ENCODE results near the gene TRIM68.

Gene TRIM68, protein sequence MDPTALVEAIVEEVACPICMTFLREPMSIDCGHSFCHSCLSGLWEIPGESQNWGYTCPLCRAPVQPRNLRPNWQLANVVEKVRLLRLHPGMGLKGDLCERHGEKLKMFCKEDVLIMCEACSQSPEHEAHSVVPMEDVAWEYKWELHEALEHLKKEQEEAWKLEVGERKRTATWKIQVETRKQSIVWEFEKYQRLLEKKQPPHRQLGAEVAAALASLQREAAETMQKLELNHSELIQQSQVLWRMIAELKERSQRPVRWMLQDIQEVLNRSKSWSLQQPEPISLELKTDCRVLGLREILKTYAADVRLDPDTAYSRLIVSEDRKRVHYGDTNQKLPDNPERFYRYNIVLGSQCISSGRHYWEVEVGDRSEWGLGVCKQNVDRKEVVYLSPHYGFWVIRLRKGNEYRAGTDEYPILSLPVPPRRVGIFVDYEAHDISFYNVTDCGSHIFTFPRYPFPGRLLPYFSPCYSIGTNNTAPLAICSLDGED

DNA sequence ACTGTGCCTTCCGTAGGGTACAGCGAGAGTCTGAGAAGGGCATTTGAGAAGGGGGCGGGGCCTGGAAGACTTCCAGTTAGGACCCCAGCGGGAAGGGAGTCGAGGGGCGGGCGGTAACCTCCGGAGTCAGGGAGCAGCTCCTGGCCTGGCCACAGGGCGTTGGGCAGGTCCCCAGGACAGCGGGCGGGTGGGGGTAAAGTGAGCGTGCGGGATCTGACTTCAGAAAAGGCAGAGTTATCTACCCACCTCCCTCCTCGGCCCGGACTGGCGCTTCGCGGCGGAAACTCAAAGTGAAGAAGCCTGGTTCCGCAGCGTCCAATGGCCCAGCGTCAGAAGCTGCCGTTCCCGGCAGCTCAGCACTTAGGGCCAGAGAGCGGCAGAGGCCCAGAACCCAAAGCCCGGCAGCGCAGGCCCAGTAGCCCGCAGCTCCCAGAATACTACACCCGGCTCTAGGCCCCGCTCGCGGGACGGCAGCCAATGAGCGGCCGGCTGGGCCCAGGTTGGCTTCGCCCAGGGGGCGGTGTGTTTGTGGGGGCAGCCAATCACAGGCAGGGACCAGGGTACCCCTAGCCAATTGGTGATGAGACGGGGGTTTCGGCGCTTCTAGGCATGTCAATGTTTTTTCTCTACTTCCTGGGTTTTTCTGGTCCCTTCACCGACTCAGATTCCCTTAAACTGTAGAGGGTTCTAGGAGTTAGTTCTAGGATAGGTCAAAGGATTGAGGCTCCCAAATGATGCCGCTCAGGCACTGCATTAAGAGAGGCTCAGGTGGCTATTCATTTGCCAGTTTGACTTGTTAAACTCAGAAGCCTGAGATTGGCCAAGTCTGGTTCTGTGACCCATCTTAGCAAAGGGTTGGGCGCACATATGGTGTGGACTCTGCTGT, at the start of gene TRIM68:
TSS of gene TRIM68 (minus strand) at position 451 of the 886 bp plus-strand sequence. CDS start 2,727 bp downstream, outside the sequence.
- DNase-seq, result peak; percentile 98

- DNase-seq, result no peak
Measured at GRCh38 chr11:4654635-4655369, 46.8 kb upstream of the TRIM68 start.

GRCh38 chr11:4647766-4648165, 39.7 kb upstream of the TRIM68 start:
- no peak for DNase-seq

DNA sequence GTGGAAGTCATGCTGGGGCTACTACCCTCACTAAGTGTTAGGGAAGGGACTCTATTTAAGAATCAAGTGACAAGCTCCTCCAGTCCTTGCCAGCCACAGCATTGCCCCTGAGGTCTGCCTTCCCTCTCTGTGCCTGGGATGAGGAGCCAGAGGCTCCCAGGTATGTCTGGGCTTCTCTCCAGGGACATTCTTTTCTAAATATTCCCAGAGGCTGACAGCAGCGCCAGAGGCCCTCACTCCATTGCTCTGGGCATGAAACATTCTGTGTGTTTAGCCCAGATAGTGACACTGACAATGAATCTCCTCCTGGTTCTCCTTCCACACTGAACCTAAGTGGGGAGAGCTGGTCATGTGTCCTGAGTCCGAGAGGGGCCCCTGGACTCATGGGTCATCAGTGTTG, 37.9 kb upstream of the TRIM68 start:
- DNase-seq, result no peak

DNA sequence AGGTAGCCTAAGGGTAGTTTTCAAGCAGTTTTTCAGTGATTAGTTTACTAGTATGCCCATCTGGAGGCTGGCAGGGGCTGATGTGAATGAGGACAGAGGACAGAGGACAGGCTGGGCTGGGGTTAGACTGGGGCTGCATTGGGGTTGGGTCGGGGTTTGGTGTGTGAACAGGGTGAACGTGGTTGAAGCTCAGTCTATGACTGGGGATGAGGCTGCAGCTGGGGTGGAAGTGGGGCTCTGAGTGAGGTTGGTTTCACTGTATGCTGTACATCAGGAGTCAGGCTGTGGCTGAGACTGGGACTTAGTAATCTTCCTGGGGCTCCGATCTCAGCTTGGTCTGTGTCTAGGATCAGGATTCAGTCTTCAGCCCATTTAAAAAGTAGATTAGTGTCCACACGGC, 36.2 kb upstream of the TRIM68 start:
- no peak for DNase-seq

GRCh38 chr11:4643682-4644081, 35.7 kb upstream of the TRIM68 start, which contains the start of gene OR51E1:
Gene OR51E1, plus strand, starts transcription at chr11:4643982. Its CDS starts 8,545 bp downstream, at chr11:4652527.
- no peak for DNase-seq

DNA sequence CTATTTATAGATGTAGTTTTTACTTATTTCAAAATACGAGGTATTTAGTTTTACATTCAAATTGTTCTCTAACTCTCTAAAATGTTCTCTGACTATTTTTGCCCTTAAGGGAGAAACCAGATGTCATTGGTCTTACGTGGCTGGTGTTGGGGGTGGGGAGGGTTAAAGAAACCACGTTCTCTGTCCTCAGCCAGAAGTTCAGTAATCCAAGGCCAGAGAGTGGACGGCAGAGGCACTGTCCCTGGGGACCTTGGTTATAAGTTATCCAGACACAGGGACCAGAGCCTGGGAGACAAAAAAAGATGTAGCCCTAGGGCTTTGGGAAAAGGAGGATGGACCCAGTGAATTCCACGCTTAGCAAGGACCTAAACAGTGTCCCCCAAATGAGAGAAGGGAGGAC, 35.0 kb upstream of the TRIM68 start:
- peak; percentile 31 for DNase-seq

GRCh38 chr11:4642043-4642442, 34.0 kb upstream of the TRIM68 start:
- no peak for DNase-seq

GRCh38 chr11:4641501-4641900, 33.5 kb upstream of the TRIM68 start:
- no peak for DNase-seq

GRCh38 chr11:4639931-4640330, 31.9 kb upstream of the TRIM68 start:
- DNase-seq, result no peak

GRCh38 chr11:4637662-4638047, 29.6 kb upstream of the TRIM68 start:
- no peak for DNase-seq

DNA sequence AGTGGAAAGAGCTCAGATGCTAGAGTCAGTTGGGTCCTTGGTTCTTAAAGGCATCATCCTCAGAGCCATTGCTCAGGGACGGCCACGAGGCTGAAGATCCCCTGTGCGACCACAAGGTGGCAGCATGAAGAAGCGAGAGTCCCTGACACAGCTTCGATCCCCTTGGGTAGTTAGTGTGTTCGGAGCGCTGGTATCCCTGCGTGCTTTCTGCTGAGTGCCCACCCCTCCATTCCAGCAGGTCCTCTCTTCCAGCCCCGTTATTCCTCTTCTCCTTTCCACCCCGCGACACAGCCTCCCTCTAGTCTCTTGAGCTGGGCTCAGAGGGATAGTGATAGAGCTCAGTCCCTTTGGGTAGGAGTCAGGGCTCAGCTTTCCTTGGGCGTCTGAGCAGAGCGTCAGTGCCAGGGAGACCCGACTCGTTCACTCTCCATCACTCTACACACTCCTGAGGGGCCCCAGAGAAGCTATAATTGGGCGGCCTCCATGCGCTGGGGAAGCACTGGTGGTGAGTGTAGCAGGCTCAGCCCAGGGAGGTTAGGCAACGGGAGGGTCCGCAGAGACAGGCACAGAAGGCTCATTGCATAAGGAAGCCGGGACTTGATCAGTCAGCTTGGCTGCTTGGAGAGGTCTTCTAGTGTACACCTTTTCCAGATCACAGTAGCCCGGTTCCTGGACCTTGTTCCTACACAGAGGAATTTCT, 29.1 kb upstream of the TRIM68 start, which contains the start of gene OR51D1:
TSS of gene OR51D1 (plus strand) at position 516 of the 700 bp plus-strand sequence. CDS start 2,314 bp downstream, outside the sequence.
- peak; percentile 74 for DNase-seq

- DNase-seq, result no peak
Measured at GRCh38 chr11:4636136-4636535, 28.1 kb upstream of the TRIM68 start.

DNA sequence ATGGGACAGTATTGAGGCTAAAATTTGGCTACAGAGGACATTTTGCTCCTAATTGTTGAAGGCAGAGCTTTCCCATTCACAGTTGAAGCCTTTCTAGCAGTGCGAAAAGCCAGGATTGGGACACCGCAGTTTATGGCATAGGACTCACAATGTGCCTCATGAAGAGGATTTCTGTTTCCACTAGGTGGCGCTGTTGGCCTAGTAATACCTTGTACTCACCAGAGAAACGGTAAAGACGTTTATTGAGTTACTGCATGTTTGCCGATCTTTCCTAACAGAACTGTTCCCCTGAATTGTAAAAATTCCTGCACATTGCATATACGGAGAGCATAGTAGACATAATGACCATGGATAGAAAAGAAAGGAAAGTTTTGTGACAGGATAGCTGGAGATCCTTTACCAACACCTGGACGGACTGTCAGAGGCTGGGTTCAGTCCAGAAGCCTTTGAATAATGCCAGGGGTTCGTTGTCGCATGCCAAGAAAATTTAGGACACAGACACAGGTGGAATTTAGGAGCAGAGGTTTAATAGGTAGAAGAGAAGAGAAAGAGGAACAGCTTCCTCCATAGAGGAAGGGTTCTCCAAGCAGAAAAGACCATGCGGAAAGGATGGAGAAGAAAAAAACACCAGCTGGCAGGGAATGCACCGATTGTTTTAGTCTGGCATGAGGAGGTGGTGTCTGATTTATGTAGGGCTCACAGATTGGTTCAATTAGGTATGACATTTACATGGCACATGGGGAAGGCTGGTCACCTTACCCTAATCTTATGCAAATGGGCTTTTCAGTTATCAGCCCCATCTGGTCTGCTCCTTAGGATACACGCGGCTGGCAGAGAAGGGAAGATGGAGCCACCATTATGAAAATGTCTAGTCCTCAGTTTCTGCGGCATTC, 18.4 kb upstream of the TRIM68 start:
- DNase-seq, result peak; percentile 66

GRCh38 chr11:4619514-4619913, 11.5 kb upstream of the TRIM68 start:
- DNase-seq, result no peak

GRCh38 chr11:4615856-4616444, 7.9 kb upstream of the TRIM68 start:
- no peak for DNase-seq

- DNase-seq, result no peak
Measured at GRCh38 chr11:4611986-4612385, 4.0 kb upstream of the TRIM68 start.

DNA sequence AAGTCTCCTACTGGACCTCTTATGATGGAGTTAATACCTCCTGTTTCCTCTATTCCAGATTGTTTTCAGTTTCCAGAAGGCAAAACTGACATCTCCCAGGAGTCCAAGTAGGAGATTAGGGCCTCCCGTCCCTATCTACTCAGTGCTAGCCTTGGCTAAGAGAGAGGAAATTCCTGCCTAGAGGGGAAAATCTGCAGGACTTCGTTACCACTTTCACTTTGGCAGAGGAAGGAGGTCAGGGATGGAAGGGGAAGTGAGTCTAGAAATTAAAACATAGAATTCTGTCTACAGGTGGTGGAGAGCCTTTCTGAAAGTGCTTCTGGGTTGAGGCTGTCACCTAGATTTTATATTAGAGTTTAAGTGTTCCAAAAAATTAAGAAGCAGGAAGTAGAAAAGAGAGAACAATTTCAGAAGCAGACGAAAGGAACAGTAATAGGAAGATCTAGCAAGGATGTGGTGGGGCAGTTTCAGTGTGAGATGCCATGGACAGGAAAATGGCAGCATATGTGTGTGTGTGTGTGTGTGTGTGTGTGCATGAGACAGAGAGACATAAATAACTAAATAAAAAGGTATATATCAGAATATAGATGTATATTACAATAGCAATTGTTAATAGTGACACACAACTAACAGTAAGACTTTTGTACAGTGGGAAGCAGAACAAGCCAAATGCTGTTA, 2.4 kb upstream of the TRIM68 start:
- no peak for DNase-seq

- DNase-seq, result no peak
Measured at GRCh38 chr11:4607096-4607495, 935 bp downstream of the TRIM68 start.
